ENCODE results near the gene ARID4B. TPM values are rescaled to one million over a fixed set of nuclear protein-coding genes. Genes with fewer than 3 reads are reported as not detected.

Gene ARID4B
- polyA plus RNA-seq, 1 experiment, result 3.1 TPM

- POLR2A ChIA-PET, result interaction anchor here (1.0 kb wide), 1 partner anchor 15 kb away, joined by 3 read pairs; no protein-coding TSS in a partner anchor
These were observed 1.3 kb upstream of the ARID4B start for GRCh38 chr1:235329139-235329902.

DNA sequence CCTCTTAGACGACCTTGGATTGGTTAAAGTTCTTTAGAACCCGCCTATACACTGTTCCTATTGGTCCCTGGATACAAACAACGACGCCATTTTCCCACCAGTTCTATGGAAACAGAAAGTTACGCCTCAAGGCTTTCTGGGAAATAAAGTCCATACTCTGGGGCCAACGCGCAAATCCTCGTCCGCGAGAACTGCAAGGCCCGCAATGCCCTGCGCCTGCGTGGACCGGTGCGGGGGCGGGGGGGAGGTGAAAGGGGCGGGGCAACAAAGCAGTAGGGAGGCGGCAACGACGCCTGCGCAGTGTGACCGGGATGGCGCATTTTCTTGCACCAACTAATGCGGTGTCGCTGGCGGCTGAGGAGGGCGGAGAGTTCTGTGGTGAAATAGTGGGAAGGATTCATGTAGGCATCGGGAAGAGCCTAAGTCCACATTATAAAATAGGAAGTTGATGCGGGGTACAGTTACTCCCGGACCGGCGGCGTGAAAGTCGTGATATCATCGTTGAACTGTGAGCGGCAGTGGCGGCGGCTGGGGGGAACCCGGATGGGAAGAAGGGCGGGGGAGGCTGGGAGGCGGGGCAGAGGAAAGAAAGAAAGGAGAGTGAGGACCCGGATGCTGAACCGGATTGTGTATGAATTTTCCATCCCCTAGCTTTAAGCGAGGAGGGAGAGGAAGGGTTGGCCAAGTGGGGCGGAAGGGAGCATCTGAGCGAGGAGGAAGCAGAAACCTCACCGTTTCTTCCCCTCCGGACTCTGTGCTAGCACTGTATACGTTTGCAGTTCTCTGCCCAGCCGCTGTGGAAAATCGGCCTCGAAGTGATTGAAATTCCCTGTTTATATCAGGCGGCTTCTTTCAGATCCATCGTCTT lies 526 bp upstream of the ARID4B start, which contains the start of gene GGPS1:
Gene GGPS1 (plus strand): TSS at position 300 of the 868 bp plus-strand sequence. CDS start 6,695 bp downstream, outside the sequence.
- Histone ChIP-seq H3K4me3 (ENCODE audit: low read depth, low read length) (peak within 1 kb of the TSS; percentile 94), H3K36me3 (ENCODE audit: control insufficient read depth, insufficient read depth, low read length) (no peaks in the 10 kb centered on the region), H3K27me3 (ENCODE audit: control insufficient read depth, insufficient read depth, low read length) (no peaks in the 10 kb centered on the region)
- DNase-seq (ENCODE audit: low read depth), result peak; percentile 99
- TF ChIP-seq CTCF (IDR thresholded peaks at IDR 0.05; ENCODE audit: insufficient read depth, low read depth, low read length), result 0 out of 2 replicates have a peak, but pooled peaks have one; percentile 4
- ChIA-PET CTCF (interaction anchor here (0.7 to 4.5 kb wide), 5 partner anchors 11 to 88 kb away, joined by 3 to 21 read pairs (median 5); no protein-coding TSS in a partner anchor), POLR2A (interaction anchor here (0.6 to 1.0 kb wide), 4 partner anchors 14 to 346 kb away, joined by 3 to 12 read pairs (median 6); no protein-coding TSS in a partner anchor)

More at GRCh38 chr1:235329139-235329902, 1.3 kb upstream of the ARID4B start:
- no peak for TF ChIP-seq CTCF (IDR thresholded peaks at IDR 0.05; ENCODE audit: insufficient read depth, low read depth, low read length)
- no peak for DNase-seq (ENCODE audit: low read depth)
- Histone ChIP-seq H3K27me3 (ENCODE audit: control insufficient read depth, insufficient read depth, low read length) (no peaks in the 10 kb centered on the region), H3K4me3 (ENCODE audit: low read depth, low read length) (peak overlapping the region; percentile 66), H3K36me3 (ENCODE audit: control insufficient read depth, insufficient read depth, low read length) (no peaks in the 10 kb centered on the region)
- CTCF ChIA-PET, result interaction anchor here (0.6 to 4.5 kb wide), 6 partner anchors 10 to 130 kb away, joined by 3 to 21 read pairs (median 5); no protein-coding TSS in a partner anchor

DNA sequence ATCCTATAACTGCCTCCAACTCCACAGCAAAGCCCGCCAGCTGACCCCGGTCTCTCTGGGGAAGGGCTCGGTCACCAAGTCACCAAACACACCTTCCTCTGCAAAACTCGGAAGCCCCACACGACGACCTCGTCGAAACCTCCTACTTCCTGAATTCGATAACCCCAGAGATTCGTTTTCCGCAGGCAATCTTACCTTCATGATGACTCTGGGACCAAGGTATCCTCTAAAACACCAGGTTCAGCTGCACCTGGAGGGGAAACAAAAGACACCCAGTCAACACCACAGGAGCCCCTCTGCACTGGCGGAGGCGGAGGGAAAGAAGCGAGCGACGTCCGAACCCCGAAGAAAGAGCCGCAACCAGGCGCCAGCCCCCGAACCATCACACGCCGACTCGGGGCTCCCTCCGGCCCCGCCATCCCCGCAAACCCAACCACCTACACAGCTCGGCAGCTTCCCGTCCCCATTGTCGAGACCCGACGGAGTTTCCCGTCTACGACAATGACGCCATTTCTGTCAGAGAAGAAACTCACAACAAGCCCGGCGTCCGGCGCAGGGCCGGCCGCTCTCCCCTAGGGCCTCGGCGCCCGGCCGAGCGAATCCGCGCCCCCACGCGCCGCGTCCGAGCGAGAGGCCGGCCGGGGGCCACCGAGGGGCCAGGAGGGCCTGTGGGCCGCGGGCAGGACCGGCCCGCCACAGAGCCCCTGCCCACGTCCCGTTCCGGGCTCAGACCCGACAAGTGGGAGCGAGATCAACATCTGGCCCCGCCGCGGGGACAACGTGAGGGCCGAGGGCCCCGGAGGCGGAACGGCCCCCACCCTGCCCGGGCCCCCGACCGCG lies 1.0 kb downstream of the ARID4B start:
- DNase-seq (ENCODE audit: low read depth), result no peak
- H3K27me3 ChIP-seq (ENCODE audit: control insufficient read depth, insufficient read depth, low read length), result no peaks in the 10 kb centered on the region
- H3K4me3 ChIP-seq (ENCODE audit: low read depth, low read length), result peak overlapping the region; percentile 94
- no peak for TF ChIP-seq CTCF (IDR thresholded peaks at IDR 0.05; ENCODE audit: insufficient read depth, low read depth, low read length)
- CTCF ChIA-PET, result interaction anchor here (1.0 to 1.2 kb wide), 2 partner anchors 12 to 89 kb away, joined by 3 to 6 read pairs; no protein-coding TSS in a partner anchor
- peaks cover 1% of the 10 kb centered on the region for H3K36me3 ChIP-seq (ENCODE audit: control insufficient read depth, insufficient read depth, low read length)
- POLR2A ChIA-PET, result no interaction called here

- peaks cover 2% of the 10 kb centered on the region for H3K36me3 ChIP-seq (ENCODE audit: control insufficient read depth, insufficient read depth, low read length)
- H3K27me3 ChIP-seq (ENCODE audit: control insufficient read depth, insufficient read depth, low read length), result no peaks in the 10 kb centered on the region
- CTCF ChIA-PET, result no interaction called here
- POLR2A ChIA-PET, result interaction anchor here (1.0 kb wide), 1 partner anchor 11 kb away, joined by 4 read pairs; no protein-coding TSS in a partner anchor
- H3K4me3 ChIP-seq (ENCODE audit: low read depth, low read length), result peak overlapping the region; percentile 94
- TF ChIP-seq CTCF (IDR thresholded peaks at IDR 0.05; ENCODE audit: insufficient read depth, low read depth, low read length), result no peak
- DNase-seq (ENCODE audit: low read depth), result no peak
These were observed 2.1 kb downstream of the ARID4B start for GRCh38 chr1:235325854-235326253.

Measured in BJ (cell line).